HS-5 (cell line): ENCODE measurements around the gene GRK5.

Experiments
- DNase-seq: peaks from one replicate; pipeline ENCODE4 v3.0.0-alpha.2; 2012; ENCODE audit warnings: low read depth

The GRK5 gene

GRCh38 chr10:119360181-119360921 is 153.0 kb downstream of the GRK5 start:
- no peak for DNase-seq

GRCh38 chr10:119361037-119361436 is 153.7 kb downstream of the GRK5 start:
- no peak for DNase-seq

- DNase-seq = no peak
These were observed 154.8 kb downstream of the GRK5 start for GRCh38 chr10:119362122-119362521.

GRCh38 chr10:119364645-119365600 is 157.6 kb downstream of the GRK5 start:
- DNase-seq = no peak

GRCh38 chr10:119365773-119366599 is 158.6 kb downstream of the GRK5 start:
- DNase-seq = no peak

- no peak for DNase-seq
These were observed 160.6 kb downstream of the GRK5 start for GRCh38 chr10:119367841-119368549.

GRCh38 chr10:119368581-119368980 is 161.2 kb downstream of the GRK5 start:
- DNase-seq = no peak

GRCh38 chr10:119368991-119369869 is 161.9 kb downstream of the GRK5 start:
- no peak for DNase-seq

GRCh38 chr10:119370111-119370741 is 162.9 kb downstream of the GRK5 start:
- DNase-seq = peak; percentile 26

GRCh38 chr10:119370972-119371703 is 163.8 kb downstream of the GRK5 start:
- DNase-seq = peak; percentile 60

- DNase-seq = no peak
These were observed 164.6 kb downstream of the GRK5 start for GRCh38 chr10:119371704-119372663.

GRCh38 chr10:119373294-119374102 is 166.1 kb downstream of the GRK5 start:
- DNase-seq = no peak

GRCh38 chr10:119374236-119374635 is 166.9 kb downstream of the GRK5 start:
- no peak for DNase-seq

GRCh38 chr10:119375574-119376272 is 168.4 kb downstream of the GRK5 start:
- no peak for DNase-seq

- DNase-seq = no peak
These were observed 170.1 kb downstream of the GRK5 start for GRCh38 chr10:119377451-119377957.

GRCh38 chr10:119377958-119378736 is 170.8 kb downstream of the GRK5 start:
- DNase-seq = no peak
